Upper lobe of left lung (tissue), 6 donors: ENCODE measurements around the gene CLCNKB. TPM values are rescaled to one million over a fixed set of nuclear protein-coding genes. Genes with fewer than 3 reads are reported as not detected.
"Not testable (repeated sequence)": the region's sequence is repeated elsewhere in the genome, so short reads cannot be mapped to it uniquely, and the experiment has no call there.

Experiments used
- ATAC-seq, 2 donors: fragments of 200-7000 bp; cut with Tn5 transposase; one replicate each; pipeline ENCODE4 v1.9.1; 2022; ENCODE audit warnings: mild to moderate bottlenecking in 2 of 2, moderate library complexity in 2 of 2; ENCODE audit not compliant: low FRiP score in 2 of 2
- DNase-seq, 2 donors: peaks; one replicate each; pipeline ENCODE4 v3.0.0-alpha.2; 2019 to 2020
- H3K27ac ChIP-seq, 4 donors: fragments of 200-600 bp; sonication (generic); one replicate each; pipeline ENCODE4 v1.5.1; 2016 to 2019
- H3K27me3 ChIP-seq, 4 donors: fragments of 200-600 bp; sonication (generic); one replicate each; pipeline ENCODE4 v1.5.1; 2017 to 2019
- H3K36me3 ChIP-seq, 4 donors: fragments of 200-600 bp; sonication (generic); one replicate each; pipeline ENCODE4 v1.5.1; 2016 to 2019
- H3K4me1 ChIP-seq, 4 donors: fragments of 200-600 bp; sonication (generic); one replicate each; pipeline ENCODE4 v1.5.1; 2018 to 2019
- H3K4me3 ChIP-seq, 4 donors: fragments of 200-600 bp; sonication (generic); one replicate each; pipeline ENCODE4 v1.5.1; 2017 to 2019; ENCODE audit warnings: mild to moderate bottlenecking in 2 of 4, moderate library complexity in 1 of 4
- H3K9me3 ChIP-seq, 4 donors: fragments of 200-600 bp; sonication (generic); one replicate each; pipeline ENCODE4 v1.5.1; 2018 to 2019
- EP300 ChIP-seq, 4 donors: sonication (generic); formaldehyde crosslinking; IDR thresholded peaks; one replicate each; pipeline ENCODE4 v1.5.1; 2017; ENCODE audit warnings: antibody characterized with exemption in 4 of 4, control low read depth in 2 of 4
- POLR2A ChIP-seq, 4 donors: fragments of 450-650 bp; IDR thresholded peaks; one replicate each; pipeline ENCODE4 v1.5.1; 2016 to 2017; ENCODE audit warnings: antibody characterized with exemption in 4 of 4, mild to moderate bottlenecking in 2 of 4
- POLR2AphosphoS5 ChIP-seq, 2 donors: sonication (generic); formaldehyde crosslinking; IDR thresholded peaks; one replicate each; pipeline ENCODE4 v1.5.1; 2017; ENCODE audit warnings: antibody characterized with exemption in 2 of 2
- whole genome bisulfite sequencing, 2 donors: methylation state at CpG; one replicate each; pipeline ENCODE4 v1.1.5; 2017 to 2018; 5-methylcytosine and 5-hydroxymethylcytosine counted together
- total RNA-seq, 6 donors: library from RNA; depleted of rRNA in 4 of 6; stranded (reverse); fragments of >200 nt in 4 of 6; gene quantifications; one replicate each; pipeline versions ENCODE4 v1.1.0 to v1.2.1, GENCODE V29; 2016 to 2021
- TF ChIP-seq, protein P1 (sequence below), 6 experiments: fragments of 450-650 bp in 4 of 6; fragments of 200-600 bp in 2 of 6; sonication (generic) in 2 of 6; IDR thresholded peaks; one replicate each; pipeline ENCODE4 v1.5.1; 2016 to 2019; ENCODE audit warnings: antibody characterized with exemption in 6 of 6
- donor health status: DM: no; HTN: no; CAD: no; lungs with moderate emphysema.
- donor health status: DM: no; HTN: yes; CAD: no; lungs with severe emphysema.

CLCNKB gene
- total RNA-seq, 6 donors from 2014 or later, result 0.46 to 9.4 (median 0.53) TPM; not detected in 2

DNA sequence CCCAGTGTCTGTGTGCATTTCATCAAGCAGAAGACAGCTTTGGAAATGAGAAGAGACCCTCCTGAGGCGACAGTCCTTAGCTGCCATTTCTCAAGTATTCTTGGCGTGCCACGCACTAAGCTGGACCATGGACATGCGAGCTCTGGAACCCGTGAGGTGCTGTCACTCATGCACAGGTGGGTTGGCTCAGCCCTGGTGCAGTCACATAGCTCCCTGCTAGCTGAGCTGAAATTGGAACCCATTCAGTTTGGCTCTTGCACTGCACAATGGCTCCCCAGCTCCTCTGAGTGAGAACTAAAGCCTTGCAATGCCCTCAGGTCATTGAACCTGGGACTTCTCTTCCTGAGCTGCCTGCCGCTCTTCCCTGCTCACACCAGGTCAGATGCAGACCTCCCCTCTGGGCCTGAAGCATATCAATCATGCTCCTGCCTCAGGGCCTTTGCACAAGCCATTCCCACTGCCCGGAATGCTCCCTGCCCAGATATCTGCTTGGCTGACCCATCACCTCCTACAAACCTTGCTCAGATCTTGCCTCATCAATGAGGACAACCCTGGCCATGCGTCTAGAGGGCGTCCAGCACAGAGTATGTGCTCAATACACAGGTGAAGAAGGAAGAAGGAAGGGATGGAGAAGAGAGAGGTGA lies 45.8 kb upstream of the CLCNKB start:
- H3K36me3 ChIP-seq, result no peaks in the 10 kb centered on the region
- no peak for TF ChIP-seq EP300 (IDR thresholded peaks at IDR 0.05)
- 80 to 92% methylated on average over 4 to 9 of the region's 9 CpGs for WGBS, 2 donors
- ATAC-seq (no peak), DNase-seq (no peak)
- H3K27ac ChIP-seq, result no peak overlapping the region
- H3K27me3 ChIP-seq, result no peaks in the 10 kb centered on the region
- peaks cover 0 to 4% (median 0%) of the 10 kb centered on the region in 4 donors for H3K4me1 ChIP-seq
- no peaks in the 10 kb centered on the region for H3K9me3 ChIP-seq
- no peak overlapping the region for H3K4me3 ChIP-seq

GRCh38 chr1:15998929-15999328 lies 44.7 kb upstream of the CLCNKB start:
- WGBS, 2 donors, result 95% methylated on average over 10 to 11 of the region's 11 CpGs
- Histone ChIP-seq H3K9me3 (no peaks in the 10 kb centered on the region), H3K4me1 (peaks cover 0 to 4% (median 0%) of the 10 kb centered on the region in 4 donors), H3K36me3 (no peaks in the 10 kb centered on the region), H3K27ac (no peak overlapping the region), H3K27me3 (no peaks in the 10 kb centered on the region), H3K4me3 (no peak overlapping the region)
- TF ChIP-seq, protein P1, sequence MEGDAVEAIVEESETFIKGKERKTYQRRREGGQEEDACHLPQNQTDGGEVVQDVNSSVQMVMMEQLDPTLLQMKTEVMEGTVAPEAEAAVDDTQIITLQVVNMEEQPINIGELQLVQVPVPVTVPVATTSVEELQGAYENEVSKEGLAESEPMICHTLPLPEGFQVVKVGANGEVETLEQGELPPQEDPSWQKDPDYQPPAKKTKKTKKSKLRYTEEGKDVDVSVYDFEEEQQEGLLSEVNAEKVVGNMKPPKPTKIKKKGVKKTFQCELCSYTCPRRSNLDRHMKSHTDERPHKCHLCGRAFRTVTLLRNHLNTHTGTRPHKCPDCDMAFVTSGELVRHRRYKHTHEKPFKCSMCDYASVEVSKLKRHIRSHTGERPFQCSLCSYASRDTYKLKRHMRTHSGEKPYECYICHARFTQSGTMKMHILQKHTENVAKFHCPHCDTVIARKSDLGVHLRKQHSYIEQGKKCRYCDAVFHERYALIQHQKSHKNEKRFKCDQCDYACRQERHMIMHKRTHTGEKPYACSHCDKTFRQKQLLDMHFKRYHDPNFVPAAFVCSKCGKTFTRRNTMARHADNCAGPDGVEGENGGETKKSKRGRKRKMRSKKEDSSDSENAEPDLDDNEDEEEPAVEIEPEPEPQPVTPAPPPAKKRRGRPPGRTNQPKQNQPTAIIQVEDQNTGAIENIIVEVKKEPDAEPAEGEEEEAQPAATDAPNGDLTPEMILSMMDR (IDR thresholded peaks at IDR 0.05), result no peak
- TF ChIP-seq EP300 (IDR thresholded peaks at IDR 0.05) (no peak), POLR2AphosphoS5 (IDR thresholded peaks at IDR 0.05) (no peak), POLR2A (IDR thresholded peaks at IDR 0.05) (no peak)
- ATAC-seq (no peak), DNase-seq (no peak)

DNA sequence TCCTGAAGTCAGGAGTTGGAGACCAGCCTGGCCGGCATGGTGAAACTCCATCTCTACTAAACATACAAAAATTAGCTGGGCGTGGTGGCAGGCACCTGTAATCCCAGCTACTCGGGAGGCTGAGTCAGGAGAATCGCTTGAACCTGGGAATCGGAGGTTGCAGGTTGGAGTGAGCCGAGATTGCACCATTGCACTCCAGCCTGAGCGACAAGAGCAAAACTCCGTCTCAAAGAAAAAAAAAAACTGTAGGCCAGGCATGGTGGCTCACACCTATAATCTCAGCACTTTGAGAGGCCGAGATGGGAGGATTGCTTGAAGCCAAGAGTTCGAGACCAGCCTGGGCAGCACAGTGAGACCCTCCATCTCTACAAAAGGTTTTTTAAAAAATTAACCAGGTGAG lies 42.3 kb upstream of the CLCNKB start:
- H3K9me3 ChIP-seq, H3K4me3 ChIP-seq, H3K27me3 ChIP-seq, H3K27ac ChIP-seq, ATAC-seq, H3K36me3 ChIP-seq, H3K4me1 ChIP-seq, DNase-seq: not testable (repeated sequence)
- WGBS, 2 donors, result 93 to 98% methylated on average over 7 to 10 of the region's 10 CpGs

- WGBS, 2 donors, result 90 to 93% methylated on average over 5 of the region's 5 CpGs
- Histone ChIP-seq H3K9me3 (no peaks in the 10 kb centered on the region), H3K27ac (no peak overlapping the region), H3K36me3 (no peaks in the 10 kb centered on the region), H3K4me1 (no peaks in the 10 kb centered on the region), H3K4me3 (no peak overlapping the region), H3K27me3 (no peaks in the 10 kb centered on the region)
- TF ChIP-seq POLR2A (IDR thresholded peaks at IDR 0.05) (no peak), EP300 (IDR thresholded peaks at IDR 0.05) (no peak), POLR2AphosphoS5 (IDR thresholded peaks at IDR 0.05) (no peak)
- TF ChIP-seq, protein P1 (IDR thresholded peaks at IDR 0.05), result no peak
- ATAC-seq (no peak), DNase-seq (no peak)
Measured at GRCh38 chr1:16005597-16005996, 38.0 kb upstream of the CLCNKB start.

- no peaks in the 10 kb centered on the region for H3K36me3 ChIP-seq
- WGBS, 2 donors, result 88 to 100% methylated on average over 2 to 11 of the region's 11 CpGs
- H3K9me3 ChIP-seq, result no peaks in the 10 kb centered on the region
- H3K4me3 ChIP-seq, result no peak overlapping the region
- no peak overlapping the region for H3K27ac ChIP-seq
- TF ChIP-seq POLR2AphosphoS5 (IDR thresholded peaks at IDR 0.05) (no peak), EP300 (IDR thresholded peaks at IDR 0.05) (no peak), POLR2A (IDR thresholded peaks at IDR 0.05) (no peak)
- TF ChIP-seq, protein P1 (IDR thresholded peaks at IDR 0.05), result no peak
- ATAC-seq (no peak), DNase-seq (peak in 1 of 2 donors; percentile 61)
- no peaks in the 10 kb centered on the region for H3K4me1 ChIP-seq
- H3K27me3 ChIP-seq, result no peaks in the 10 kb centered on the region
Measured at GRCh38 chr1:16006010-16006409, 37.6 kb upstream of the CLCNKB start.
